ENCODE measurements around the gene CELF1.
"Not testable (repeated sequence)": the region's sequence is repeated elsewhere in the genome, so short reads cannot be mapped to it uniquely, and the experiment has no call there.

CELF1 gene

DNA sequence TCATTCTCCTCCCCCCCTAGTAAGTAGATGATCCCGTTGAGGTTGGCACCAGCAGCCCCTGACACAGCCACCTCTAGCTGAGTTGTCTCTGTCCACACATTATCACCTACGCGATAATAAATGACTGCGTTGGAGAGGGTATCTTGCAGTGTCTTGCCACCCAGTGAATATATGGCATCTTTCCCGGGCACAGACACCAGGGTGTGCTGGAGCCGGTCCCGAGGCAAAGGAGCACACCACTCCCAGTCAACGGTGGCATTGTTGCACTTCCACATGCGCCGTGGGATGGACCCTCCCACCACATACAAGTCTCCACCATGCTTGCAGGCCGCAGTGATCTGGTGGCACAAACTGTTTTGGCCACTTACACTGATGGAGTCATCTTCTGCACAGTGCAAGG lies 20.4 kb upstream of the CELF1 start:
- DNase-seq (ENCODE audit: low read depth, low spot score): no peak

DNA sequence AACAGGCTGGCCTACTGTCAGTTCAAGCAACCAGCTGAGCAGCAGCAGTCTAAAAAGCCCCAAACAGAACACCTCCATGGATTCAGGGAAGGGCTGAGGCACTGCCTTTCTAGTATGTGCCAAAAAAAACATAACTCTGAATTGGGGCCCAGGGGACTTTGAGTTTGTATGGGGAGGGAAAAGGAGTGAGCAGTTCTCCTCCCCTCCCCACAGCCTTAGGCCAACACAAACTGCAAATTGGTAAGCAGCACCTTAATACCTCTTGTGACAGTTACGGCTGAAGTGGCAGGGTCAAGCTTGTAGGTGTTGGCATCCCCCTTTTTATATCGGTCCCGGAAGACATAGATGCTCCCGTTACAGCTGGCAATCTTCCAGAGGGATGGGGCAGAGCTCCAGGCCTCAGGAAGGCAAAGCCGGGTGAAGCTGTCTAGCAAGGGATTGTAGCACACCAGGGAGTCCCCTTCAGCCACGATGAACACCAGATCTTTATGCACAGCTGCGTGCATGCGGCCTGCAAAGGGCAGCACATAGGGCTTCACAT lies 19.9 kb upstream of the CELF1 start:
- DNase-seq (ENCODE audit: low read depth, low spot score): no peak

DNA sequence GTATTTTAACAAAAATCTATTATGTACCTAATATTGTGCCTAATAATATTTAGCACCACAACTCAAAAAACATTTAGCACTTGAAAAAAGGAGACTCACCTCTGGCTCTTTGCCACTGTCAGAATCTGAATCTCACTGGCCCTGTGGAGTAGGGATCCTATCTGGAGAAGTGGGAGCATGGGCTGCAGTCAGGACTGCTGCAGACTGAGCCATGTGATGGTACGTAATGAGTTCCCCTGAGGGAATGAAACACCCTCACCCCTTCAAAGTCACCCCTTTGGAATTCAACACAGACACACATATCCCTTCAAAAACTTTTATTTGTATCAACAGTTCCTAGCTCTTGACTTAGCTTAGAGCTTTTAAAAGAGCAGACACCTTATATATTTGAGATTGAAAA lies 19.0 kb upstream of the CELF1 start:
- no peak for DNase-seq (ENCODE audit: low read depth, low spot score)

DNA sequence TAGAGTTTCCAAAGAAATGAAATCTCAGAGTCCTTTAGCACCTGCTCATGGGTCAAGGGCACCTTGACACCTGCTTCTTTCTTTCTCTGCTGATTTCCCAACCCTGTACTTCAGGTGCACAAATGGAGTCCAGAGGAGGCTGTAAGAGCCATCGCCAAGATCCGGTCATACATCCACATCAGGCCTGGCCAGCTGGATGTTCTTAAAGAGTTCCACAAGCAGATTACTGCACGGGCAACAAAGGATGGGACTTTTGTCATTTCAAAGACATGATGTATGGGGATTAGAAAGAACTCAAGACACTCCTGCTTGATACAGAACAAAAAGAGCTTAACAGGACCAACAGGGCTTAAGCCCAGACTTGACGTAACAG lies 18.4 kb upstream of the CELF1 start:
- DNase-seq (ENCODE audit: low read depth, low spot score): no peak

DNA sequence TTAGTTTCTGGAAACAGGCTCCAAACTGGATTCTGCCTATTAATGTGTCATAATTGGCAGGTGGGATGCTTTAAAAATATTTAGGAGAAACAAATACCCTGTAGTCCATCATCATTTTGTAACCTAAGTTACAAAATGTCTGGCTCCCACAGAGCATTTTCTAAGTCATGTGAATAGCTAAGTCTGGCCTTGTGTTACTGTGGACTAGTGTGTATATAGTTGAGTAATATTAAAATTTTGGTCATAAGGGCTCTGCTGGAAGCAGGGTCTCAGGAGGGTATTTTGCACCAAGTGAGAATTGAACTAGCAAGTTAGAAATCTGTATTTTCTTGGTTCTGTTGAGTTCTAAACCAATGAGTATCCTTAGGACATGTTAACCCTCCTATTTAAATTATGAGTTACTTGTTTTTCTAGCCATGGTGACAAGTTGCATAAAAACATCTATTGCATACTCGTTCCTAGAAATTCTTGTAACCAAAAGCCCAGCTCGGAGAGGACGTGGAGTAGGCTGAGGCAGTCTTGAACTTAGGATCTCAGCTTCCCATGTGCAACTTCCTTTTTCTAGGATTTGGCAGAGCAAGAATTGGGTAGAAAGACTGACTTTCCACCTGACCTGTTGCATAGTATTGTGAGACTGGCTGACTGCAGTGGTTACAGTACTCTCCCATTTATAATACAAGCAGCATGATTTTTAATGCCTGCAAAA lies 17.9 kb upstream of the CELF1 start:
- no peak for DNase-seq (ENCODE audit: low read depth, low spot score)

DNA sequence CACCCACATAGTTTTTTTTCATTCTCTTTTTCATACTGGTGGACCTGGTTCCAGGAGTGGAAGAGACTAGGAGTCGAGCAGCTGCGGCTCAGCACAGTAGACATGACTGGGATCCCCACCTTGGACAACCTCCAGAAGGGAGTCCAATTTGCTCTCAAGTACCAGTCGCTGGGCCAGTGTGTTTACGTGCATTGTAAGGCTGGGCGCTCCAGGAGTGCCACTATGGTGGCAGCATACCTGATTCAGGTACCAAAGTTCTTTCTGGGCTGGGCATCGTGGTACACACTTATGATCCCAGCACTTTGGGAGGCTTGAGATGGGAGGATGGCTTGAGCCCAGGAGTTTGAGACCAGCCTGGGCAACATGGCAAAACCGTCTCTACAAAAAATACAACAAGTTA lies 16.7 kb upstream of the CELF1 start:
- DNase-seq (ENCODE audit: low read depth, low spot score): no peak

DNA sequence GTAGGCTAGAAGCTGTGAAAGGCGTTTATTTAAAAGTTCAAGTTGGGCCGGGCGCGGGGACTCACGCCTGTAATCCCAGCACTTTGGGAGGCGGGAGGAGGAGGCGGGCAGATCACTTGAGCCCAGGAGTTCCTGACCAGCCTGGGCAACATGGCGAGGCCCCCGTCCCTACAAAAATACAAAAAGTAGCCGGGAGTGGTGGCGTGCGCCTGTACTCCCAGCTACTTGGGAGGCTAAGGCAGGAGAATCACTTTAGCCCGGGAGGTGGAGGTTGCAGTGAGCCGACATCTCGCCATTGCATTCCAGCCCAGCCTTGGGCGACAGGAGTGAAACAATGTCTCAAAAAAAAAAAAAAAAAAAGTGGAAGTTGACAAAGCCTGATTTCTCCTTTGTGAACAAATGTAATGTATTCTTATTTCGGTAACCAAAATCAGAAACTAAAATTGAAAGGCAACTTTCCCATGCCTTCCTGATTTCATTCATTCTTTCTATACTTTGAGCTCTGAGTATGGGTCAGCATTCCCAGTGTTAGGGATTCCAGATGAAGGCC lies 13.3 kb upstream of the CELF1 start:
- no peak for DNase-seq (ENCODE audit: low read depth, low spot score)

DNA sequence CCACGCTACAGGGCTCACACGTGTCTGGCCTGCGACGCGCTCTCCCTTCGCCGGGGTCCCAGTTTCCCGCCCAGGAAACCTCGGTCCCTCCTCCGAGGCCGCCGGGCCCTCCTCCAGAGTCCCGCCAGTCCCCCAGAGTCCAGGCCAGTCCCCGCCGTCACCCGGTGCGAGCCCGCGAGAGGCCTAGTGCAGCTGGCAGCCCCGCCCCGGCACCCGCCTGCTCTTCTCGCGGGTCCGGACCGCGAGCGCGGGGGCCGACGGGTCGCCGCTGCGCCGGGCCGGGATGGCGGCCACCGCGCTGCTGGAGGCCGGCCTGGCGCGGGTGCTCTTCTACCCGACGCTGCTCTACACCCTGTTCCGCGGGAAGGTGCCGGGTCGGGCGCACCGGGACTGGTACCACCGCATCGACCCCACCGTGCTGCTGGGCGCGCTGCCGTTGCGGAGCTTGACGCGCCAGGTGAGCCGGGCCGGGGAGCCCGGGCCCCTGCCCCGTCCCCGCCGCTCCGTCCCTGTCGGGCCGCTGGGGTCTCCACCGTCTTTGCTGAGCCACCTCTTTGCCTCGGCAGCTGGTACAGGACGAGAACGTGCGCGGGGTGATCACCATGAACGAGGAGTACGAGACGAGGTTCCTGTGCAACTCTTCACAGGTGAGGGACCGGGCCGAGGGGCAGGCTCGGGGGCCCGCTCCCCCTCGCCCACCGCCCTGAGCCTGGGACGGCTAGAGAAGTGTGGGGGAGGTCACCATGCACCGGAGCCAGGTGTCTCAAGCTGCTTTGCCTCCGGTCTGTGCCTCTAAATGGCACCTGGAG lies 12.6 kb upstream of the CELF1 start, which contains the start of gene PTPMT1:
Gene PTPMT1 (plus strand): TSS at position 260 of the 809 bp plus-strand sequence. CDS start 24 bp downstream, at position 284.
- DNase-seq (ENCODE audit: low read depth, low spot score): peak; percentile 16

DNA sequence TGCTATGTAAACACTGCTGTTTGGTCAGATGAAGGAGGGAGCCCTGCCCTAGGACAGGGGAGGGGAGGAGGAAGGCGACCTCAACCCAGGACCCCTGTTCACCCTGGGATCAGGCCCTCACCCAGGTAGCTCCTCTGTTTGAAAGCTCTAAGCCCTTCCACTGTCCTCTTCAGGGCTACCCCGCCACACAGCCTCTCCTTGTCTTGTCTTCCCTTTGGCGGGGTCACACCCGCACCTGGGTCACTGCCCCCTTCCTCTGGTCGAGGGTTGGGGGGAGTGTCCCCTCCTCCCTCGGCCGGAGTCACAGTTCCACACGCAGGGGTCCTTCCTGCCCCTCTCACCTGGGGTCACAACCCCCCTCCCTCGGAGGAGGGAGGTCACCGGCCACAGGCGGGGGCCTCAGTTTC lies 12.0 kb upstream of the CELF1 start:
- DNase-seq (ENCODE audit: low read depth, low spot score): no peak

GRCh38 chr11:47564366-47564765 lies 11.4 kb upstream of the CELF1 start:
- not testable (repeated sequence) for DNase-seq (ENCODE audit: low read depth, low spot score)

DNA sequence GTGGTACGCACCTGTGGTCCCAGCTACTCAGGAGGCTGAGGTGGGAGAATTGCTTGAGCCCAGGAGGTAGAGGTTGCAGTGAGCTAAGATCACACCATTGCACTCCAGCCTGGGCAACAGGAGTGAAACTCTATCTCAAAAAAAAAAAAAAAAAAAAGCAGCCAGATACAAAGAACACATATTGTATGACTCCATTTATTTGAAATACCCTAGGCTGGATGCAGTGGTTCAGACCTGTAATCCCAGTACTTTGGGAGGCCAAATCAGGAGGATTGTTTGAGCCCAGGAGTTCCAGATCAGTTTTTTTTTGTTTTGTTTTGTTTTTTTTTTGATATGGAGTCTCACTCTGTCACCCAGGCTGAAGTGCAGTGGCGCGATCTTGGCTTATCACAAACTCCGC lies 9.5 kb upstream of the CELF1 start:
- DNase-seq (ENCODE audit: low read depth, low spot score): not testable (repeated sequence)

DNA sequence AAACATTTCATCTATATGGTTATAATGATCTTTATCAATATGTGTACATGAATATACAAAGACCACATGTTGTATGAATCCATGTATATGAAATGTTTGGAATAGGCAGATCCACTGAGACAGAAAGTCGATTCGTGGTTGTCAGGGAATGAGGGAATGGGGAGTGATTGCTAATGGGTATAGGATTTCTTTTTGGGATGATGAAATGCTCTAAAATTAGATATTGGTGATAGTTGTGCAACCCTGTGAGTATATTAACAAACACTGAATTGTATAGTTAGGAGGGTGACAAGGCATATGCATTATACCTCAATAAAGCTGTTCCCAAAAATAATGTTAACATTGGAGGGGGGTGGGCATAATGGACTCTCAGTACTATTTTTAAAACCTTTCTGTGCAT lies 7.5 kb upstream of the CELF1 start:
- DNase-seq (ENCODE audit: low read depth, low spot score): no peak

- no peak for DNase-seq (ENCODE audit: low read depth, low spot score)
These were observed 5.8 kb upstream of the CELF1 start for GRCh38 chr11:47558695-47559094.

GRCh38 chr11:47557004-47557403 lies 4.1 kb upstream of the CELF1 start:
- not testable (repeated sequence) for DNase-seq (ENCODE audit: low read depth, low spot score)

DNA sequence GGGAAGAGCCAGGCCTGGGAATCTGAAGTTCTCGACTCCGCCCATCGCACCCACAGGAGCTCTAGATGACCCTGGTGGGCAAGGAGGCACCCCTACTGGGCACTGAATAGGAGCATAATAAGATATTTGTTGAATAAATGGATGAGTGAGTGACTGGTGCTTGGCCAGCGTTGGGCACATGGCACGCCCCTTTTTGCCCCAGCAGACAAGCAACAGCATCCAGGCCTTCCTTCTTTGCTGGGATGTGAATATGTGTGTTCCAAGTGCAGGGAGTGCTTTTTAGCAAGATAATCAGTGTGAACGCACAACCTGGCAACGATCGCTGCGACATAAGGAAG lies 443 bp upstream of the CELF1 start:
- no peak for DNase-seq (ENCODE audit: low read depth, low spot score)

GRCh38 chr11:47552056-47552565 lies 821 bp downstream of the CELF1 start:
- no peak for DNase-seq (ENCODE audit: low read depth, low spot score)

DNA sequence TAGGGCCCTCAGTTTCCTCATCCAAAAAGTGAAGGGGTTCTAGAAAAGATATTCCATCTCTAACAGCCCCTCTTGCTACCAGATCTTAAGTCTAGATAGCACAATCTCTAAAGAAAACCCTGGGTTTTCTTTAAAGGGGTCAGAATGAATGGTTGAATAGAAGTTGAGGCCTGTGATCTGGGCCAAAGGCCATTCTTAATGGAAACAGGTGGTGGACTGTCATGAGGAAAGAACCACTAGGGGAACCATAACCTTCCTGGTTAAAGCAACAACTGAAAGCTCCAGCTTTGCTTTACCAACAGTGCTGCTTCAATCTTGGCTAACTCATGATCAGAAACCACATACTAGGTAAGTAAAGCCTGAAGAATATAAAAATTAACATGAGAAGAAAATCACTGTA lies 1.8 kb downstream of the CELF1 start:
- no peak for DNase-seq (ENCODE audit: low read depth, low spot score)

- DNase-seq (ENCODE audit: low read depth, low spot score): no peak
These were observed 2.5 kb downstream of the CELF1 start for GRCh38 chr11:47550288-47551047.

DNA sequence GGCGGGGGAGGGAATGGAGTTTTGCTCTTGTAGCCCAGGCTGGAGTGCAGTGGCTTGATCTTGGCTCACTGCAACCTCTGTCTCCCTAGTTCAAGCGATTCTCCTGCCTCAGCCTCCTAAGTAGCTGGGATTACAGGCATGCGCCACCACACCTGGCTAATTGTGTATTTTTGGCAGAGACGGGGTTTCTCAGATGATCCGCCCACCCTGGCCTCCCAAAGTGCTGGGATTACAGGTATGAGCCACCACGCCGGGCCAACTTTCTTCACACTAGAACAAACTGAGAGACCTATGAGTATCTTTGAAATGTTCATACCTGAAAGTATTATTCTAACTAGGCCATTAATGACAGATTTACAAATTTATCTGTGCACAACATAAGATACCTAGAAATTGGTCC lies 6.7 kb downstream of the CELF1 start:
- DNase-seq (ENCODE audit: low read depth, low spot score): not testable (repeated sequence)

DNA sequence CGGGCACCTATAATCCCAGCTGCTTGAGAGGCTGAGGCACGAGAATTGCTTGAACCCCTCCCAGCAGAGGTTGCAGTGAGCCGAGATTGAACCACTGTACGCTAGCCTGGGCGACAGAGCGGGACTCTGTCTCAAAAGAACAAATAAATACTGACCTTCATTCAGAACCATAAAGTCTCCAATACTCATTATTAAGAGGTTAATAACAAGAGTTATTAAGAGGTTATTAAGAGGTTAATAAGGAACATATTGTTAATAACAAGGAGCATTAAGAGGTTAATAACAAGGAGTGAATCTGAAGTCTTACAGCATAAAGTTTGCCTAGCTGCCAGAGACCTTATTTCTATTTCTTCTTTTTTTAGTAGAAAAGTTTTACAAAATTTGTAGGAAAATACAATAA lies 7.6 kb downstream of the CELF1 start:
- no peak for DNase-seq (ENCODE audit: low read depth, low spot score)

- DNase-seq (ENCODE audit: low read depth, low spot score): no peak
These were observed 11.9 kb downstream of the CELF1 start for GRCh38 chr11:47541070-47541469.

- DNase-seq (ENCODE audit: low read depth, low spot score): no peak
These were observed 13.3 kb downstream of the CELF1 start for GRCh38 chr11:47539681-47540039.
